Muscle of leg (tissue), 11 donors: ENCODE data around the gene ECSCR. TPM values are rescaled to one million over a fixed set of nuclear protein-coding genes. Genes with fewer than 3 reads are reported as not detected.

Experiments
- DNase-seq: peaks from one replicate; pipeline ENCODE4 v3.0.0; 2013
- H3K27ac ChIP-seq: one replicate; pipeline ENCODE4 v1.5.1; 2013; ENCODE audit warnings: mild to moderate bottlenecking, low read length, control low read depth
- H3K27me3 ChIP-seq: one replicate; pipeline ENCODE4 v1.6.1; 2013; ENCODE audit warnings: low read length; ENCODE audit not compliant: control insufficient read depth, insufficient read depth
- H3K36me3 ChIP-seq: one replicate; pipeline ENCODE4 v1.6.1; 2013; ENCODE audit warnings: low read length; ENCODE audit not compliant: control insufficient read depth, insufficient read depth
- H3K4me1 ChIP-seq: one replicate; pipeline ENCODE4 v1.6.1; 2013; ENCODE audit warnings: low read length; ENCODE audit not compliant: control insufficient read depth, insufficient read depth
- H3K4me3 ChIP-seq: one replicate; pipeline ENCODE4 v1.5.1; 2013; ENCODE audit warnings: low read length, control low read depth
- H3K9me3 ChIP-seq: replicated peaks from 2 replicates; pipeline ENCODE4 v1.6.1; 2013; ENCODE audit warnings: low read depth, low read length; ENCODE audit not compliant: control insufficient read depth
- WGBS: methylation state at CpG from one replicate; pipeline ENCODE4 v1.1.5; 2013; ENCODE audit warnings: missing lambda C conversion rate; ENCODE audit not compliant: insufficient coverage; 5-methylcytosine and 5-hydroxymethylcytosine counted together
- polyA plus RNA-seq, 8 donors: library from polyadenylated mRNA; unstranded; fragments of 120-200 nt; gene quantifications; one replicate each; pipeline versions ENCODE4 v1.2.1 to v1.2.3, GENCODE V29; 2013; ENCODE audit warnings: inconsistent platforms in 1 of 8, low replicate concordance in 1 of 8; ENCODE audit not compliant: insufficient read length in 8 of 8, insufficient read depth in 1 of 8
- total RNA-seq: library from RNA; stranded (reverse); fragments of 120-200 nt; gene quantifications from one replicate; pipeline ENCODE4 v1.2.4, GENCODE V29; 2013

Gene ECSCR
- total and polyA plus RNA-seq, 9 donors, result 30.9 to 47.9 (median 35.8) TPM

GRCh38 chr5:139475865-139476617 lies 13.5 kb upstream of the ECSCR start:
- no peaks in the 10 kb centered on the region for H3K27me3 ChIP-seq
- H3K36me3 ChIP-seq, result peaks cover 46% of the 10 kb centered on the region
- H3K9me3 ChIP-seq, result no peaks in the 10 kb centered on the region
- H3K27ac ChIP-seq, result no peak overlapping the region
- peaks cover 45% of the 10 kb centered on the region for H3K4me1 ChIP-seq
- 58% methylated on average over 2 of the region's 13 CpGs for WGBS
- no peak overlapping the region for H3K4me3 ChIP-seq
- no peak for DNase-seq

GRCh38 chr5:139474890-139475791 lies 12.6 kb upstream of the ECSCR start:
- Histone ChIP-seq H3K4me1 (peaks cover 36% of the 10 kb centered on the region), H3K27me3 (no peaks in the 10 kb centered on the region), H3K36me3 (peaks cover 37% of the 10 kb centered on the region), H3K4me3 (no peak overlapping the region), H3K9me3 (no peaks in the 10 kb centered on the region), H3K27ac (peak overlapping the region; percentile 29)
- 35% methylated on average over 9 of the region's 13 CpGs for whole genome bisulfite sequencing
- DNase-seq, result peak; percentile 57

- 50% methylated on average over 1 of the region's 2 CpGs for WGBS
- Histone ChIP-seq H3K27ac (peak overlapping the region; percentile 62), H3K4me3 (no peak overlapping the region), H3K4me1 (peaks cover 34% of the 10 kb centered on the region), H3K27me3 (no peaks in the 10 kb centered on the region), H3K9me3 (no peaks in the 10 kb centered on the region), H3K36me3 (peaks cover 30% of the 10 kb centered on the region)
- DNase-seq, result no peak
Measured at GRCh38 chr5:139473565-139473964, 11.0 kb upstream of the ECSCR start.

- Histone ChIP-seq H3K9me3 (no peaks in the 10 kb centered on the region), H3K4me3 (no peak overlapping the region), H3K27me3 (no peaks in the 10 kb centered on the region), H3K36me3 (peaks cover 25% of the 10 kb centered on the region), H3K27ac (peak overlapping the region; percentile 62), H3K4me1 (peaks cover 34% of the 10 kb centered on the region)
- peak; percentile 53 for DNase-seq
- WGBS, result 29% methylated on average over 4 of the region's 8 CpGs
Measured at GRCh38 chr5:139473105-139473504, 10.6 kb upstream of the ECSCR start.

- Histone ChIP-seq H3K27ac (peak overlapping the region; percentile 62), H3K36me3 (peaks cover 19% of the 10 kb centered on the region), H3K27me3 (no peaks in the 10 kb centered on the region), H3K9me3 (no peaks in the 10 kb centered on the region), H3K4me3 (no peak overlapping the region), H3K4me1 (peaks cover 34% of the 10 kb centered on the region)
- WGBS, result 71% methylated on average over 11 of the region's 15 CpGs
- no peak for DNase-seq
Measured at GRCh38 chr5:139472386-139473030, 10.0 kb upstream of the ECSCR start.

- 83% methylated on average over 9 of the region's 9 CpGs for WGBS
- no peak for DNase-seq
- peaks cover 9% of the 10 kb centered on the region for H3K36me3 ChIP-seq
- no peak within 1 kb of the TSS for H3K4me3 ChIP-seq
- H3K27me3 ChIP-seq, result no peaks in the 10 kb centered on the region
- no peak within 1 kb of the TSS for H3K27ac ChIP-seq
- H3K9me3 ChIP-seq, result no peaks in the 10 kb centered on the region
- peaks cover 34% of the 10 kb centered on the region for H3K4me1 ChIP-seq
Measured at GRCh38 chr5:139470821-139471300, 8.3 kb upstream of the ECSCR start, which contains the start of gene SMIM33. Gene SMIM33, plus strand, starts transcription at chr5:139471004. Its CDS starts 118 bp downstream, at chr5:139471122.

GRCh38 chr5:139468421-139468931 lies 5.9 kb upstream of the ECSCR start:
- H3K27me3 ChIP-seq, result no peaks in the 10 kb centered on the region
- no peak for DNase-seq
- WGBS, result 45% methylated on average over 5 of the region's 8 CpGs
- peaks cover 13% of the 10 kb centered on the region for H3K4me1 ChIP-seq
- no peaks in the 10 kb centered on the region for H3K36me3 ChIP-seq
- H3K9me3 ChIP-seq, result no peaks in the 10 kb centered on the region
- no peak overlapping the region for H3K27ac ChIP-seq
- no peak overlapping the region for H3K4me3 ChIP-seq

- Histone ChIP-seq H3K27ac (peak overlapping the region; percentile 84), H3K36me3 (no peaks in the 10 kb centered on the region), H3K4me1 (peaks cover 5% of the 10 kb centered on the region), H3K27me3 (no peaks in the 10 kb centered on the region), H3K4me3 (peak overlapping the region; percentile 34), H3K9me3 (no peaks in the 10 kb centered on the region)
- no peak for DNase-seq
- 78% methylated on average over 2 of the region's 5 CpGs for WGBS
Measured at GRCh38 chr5:139461698-139462097, 845 bp downstream of the ECSCR start.

GRCh38 chr5:139461176-139461575 lies 1.4 kb downstream of the ECSCR start:
- Histone ChIP-seq H3K27me3 (no peaks in the 10 kb centered on the region), H3K4me3 (peak overlapping the region; percentile 34), H3K27ac (peak overlapping the region; percentile 84), H3K36me3 (no peaks in the 10 kb centered on the region), H3K4me1 (peaks cover 5% of the 10 kb centered on the region), H3K9me3 (no peaks in the 10 kb centered on the region)
- DNase-seq, result no peak
- WGBS, result 70% methylated on average over 5 of the region's 7 CpGs
